ENCODE results near the gene FANCE.
A peak's percentile ranks its signal among the peaks of the same experiment; 100 is the strongest.
"Not testable (repeated sequence)": the region's sequence is repeated elsewhere in the genome, so short reads cannot be mapped to it uniquely, and the experiment has no call there.

Gene FANCE

DNA sequence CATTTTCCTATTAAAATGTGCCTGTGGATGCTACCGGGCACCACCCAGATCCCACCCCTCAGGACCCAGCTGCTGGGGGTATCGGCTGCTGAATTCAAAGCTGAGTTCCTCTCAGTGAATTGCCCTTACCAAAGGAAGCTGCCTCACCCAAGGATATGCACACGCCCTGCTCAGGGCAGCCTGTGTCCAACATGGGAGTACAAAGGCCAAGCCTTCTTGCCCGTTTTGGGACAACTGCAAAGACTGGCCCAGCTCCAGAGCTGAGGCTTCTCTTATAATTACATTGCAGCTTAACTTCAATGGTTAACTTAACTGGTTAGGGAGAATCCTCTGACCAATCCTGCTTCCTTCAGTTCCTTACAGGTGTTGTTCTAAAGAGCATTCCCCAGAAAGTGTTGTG is 19.8 kb upstream of the FANCE start:
- no peak for DNase-seq

- DNase-seq = not testable (repeated sequence)
Measured at GRCh38 chr6:35432702-35433101, 19.4 kb upstream of the FANCE start.

DNA sequence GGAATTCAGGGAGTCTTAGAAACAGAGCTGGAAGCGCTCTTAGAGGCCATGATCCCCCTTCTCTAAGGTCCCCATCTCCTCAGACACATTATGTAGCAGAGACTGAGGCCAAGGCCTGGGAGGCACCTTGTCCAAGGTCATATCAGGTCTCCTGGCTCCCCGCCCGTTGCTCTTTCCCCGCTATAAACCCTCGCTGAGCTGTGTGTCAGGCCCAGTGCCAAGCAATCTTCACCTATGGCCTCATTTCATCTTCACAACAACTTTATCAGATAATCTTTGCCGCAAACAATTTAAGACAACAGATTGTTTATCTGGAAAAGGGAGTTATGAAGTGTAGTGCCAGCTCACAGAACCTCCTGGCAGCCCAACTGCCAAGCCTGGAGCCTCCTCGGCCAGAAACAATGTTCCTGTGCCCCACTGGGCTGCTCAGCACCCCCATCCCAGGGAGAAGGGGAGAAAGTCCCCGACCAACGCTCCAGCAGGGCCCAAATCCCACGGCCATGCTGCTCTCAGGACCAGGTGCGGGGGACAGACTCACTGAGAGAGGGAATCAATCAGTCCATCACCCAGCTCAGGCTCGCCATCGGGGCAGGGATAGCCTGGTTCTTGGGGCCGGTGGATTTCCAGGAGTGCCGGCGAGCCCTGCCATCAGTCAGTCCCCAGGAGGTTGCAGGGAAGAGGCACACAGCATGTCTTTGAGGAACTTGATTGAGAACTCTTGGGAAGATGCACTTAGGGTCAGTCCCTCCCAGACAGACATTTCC is 16.9 kb upstream of the FANCE start:
- no peak for DNase-seq

GRCh38 chr6:35436071-35436857 is 15.9 kb upstream of the FANCE start:
- DNase-seq = no peak

DNA sequence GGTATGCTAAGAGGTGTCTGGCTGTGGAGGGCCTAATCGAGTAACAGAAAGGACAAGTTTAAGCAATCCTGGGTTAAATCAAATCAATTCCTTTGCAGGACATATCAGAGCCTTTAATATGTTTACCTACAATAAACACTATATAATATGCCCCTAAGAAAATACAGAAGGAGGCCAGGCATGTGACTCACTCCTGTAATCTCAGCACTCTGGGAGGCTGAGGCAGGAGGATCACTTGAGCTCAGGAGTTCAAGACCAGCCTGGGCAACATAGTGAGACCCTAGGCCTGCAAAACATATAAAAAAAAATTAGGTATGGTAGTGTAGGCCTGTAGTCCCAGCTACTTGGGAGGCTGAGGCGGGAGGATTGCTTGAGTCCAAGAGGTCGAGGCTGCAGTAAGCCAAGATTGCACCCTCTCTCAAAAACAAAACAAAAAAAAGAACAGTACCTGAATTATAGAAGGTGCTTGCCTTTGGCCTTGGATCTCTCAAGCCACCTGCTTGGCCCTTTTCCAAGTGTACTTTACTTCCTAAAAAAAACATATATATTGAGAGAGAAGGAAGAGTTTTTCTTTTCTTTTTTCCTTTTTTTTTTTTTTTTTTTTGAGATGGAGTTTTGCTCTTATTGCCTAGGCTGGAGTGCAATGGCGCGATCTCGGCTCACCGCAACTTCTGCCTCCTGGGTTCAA is 13.6 kb upstream of the FANCE start:
- DNase-seq = not testable (repeated sequence)

DNA sequence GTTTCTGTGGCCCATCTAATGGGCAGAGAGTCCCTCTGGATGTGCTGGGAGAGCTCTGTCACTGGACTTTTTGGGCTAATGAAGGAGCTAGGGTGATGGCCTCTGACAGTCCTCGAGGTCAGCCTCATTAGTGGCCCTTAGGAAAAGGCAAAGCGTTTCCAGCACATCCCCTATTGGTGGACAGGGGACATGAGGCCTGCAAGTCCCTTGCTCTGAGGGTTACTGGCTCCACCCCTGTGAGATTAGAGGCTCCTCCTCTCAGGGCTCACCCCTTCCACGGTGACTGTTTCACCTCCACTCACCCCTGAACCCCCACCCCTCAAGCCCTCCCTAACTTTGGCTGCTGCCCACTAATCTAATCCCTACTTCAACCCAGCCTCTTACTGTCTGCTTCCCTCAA is 12.8 kb upstream of the FANCE start:
- DNase-seq = no peak

GRCh38 chr6:35441205-35441604 is 10.9 kb upstream of the FANCE start:
- DNase-seq = no peak

- DNase-seq = no peak
Measured at GRCh38 chr6:35441642-35442041, 10.5 kb upstream of the FANCE start.

DNA sequence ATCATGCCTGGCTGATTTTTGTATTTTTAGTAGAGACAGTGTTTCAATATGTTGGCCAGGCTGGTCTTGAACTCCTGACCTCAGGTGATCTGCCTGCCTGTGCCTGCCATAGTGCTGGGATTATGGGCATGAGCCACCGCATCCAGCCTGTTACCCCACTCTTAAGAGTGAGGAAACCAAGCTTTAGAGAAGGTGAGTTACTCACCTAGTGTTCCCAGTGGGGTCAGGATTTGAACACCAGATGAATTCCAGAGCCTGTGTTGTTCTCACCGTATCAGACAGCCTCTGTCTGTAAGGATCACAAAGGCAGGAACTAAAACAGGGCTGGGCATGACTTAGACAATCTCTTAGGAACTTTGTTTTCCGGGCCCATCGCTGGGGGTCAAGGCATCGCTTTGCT is 9.4 kb upstream of the FANCE start:
- no peak for DNase-seq

- DNase-seq = no peak
Measured at GRCh38 chr6:35443341-35444030, 8.7 kb upstream of the FANCE start.

DNA sequence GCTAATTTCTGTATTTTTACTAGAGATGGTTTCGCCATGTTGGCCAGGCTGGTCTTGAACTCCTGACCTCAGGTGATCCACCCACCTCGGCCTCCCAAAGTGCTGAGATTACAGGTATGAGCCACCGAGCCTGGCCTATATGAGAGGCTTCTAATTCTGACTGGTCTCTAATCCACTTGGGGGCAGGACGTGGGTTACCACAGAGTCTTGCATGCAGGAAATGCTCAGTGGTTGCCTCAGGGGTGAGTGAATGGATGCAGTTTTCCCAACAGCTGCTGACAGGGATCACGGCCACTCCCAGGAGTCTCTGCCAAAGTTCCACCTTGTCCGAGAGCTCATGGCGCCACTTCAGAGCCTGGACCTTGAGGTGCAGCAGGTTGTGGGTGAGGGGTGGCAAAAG is 6.4 kb upstream of the FANCE start:
- no peak for DNase-seq

DNA sequence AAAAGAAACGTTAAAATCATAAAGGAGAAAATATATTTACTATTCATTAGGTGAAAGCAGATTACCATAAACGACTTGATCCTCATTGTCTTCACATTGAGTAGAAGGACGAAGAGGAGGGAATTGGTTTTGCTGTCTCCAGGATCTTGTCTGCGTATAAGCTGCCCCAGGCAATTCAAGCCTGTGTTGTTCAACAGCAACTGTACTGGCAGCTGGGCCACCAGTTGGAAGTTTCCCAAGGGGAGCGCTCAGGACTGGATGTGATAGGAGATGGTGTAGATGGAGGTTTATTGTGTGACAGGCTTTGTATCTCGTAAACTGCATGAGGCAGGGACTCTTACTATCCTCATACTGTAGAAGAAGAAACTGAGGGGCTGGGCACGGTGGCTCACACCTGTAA is 3.9 kb upstream of the FANCE start:
- no peak for DNase-seq

- peak in 11 of 58 donors; percentile 7 to 68 (median 22) for DNase-seq
Measured at GRCh38 chr6:35449287-35449881, 2.8 kb upstream of the FANCE start.

DNA sequence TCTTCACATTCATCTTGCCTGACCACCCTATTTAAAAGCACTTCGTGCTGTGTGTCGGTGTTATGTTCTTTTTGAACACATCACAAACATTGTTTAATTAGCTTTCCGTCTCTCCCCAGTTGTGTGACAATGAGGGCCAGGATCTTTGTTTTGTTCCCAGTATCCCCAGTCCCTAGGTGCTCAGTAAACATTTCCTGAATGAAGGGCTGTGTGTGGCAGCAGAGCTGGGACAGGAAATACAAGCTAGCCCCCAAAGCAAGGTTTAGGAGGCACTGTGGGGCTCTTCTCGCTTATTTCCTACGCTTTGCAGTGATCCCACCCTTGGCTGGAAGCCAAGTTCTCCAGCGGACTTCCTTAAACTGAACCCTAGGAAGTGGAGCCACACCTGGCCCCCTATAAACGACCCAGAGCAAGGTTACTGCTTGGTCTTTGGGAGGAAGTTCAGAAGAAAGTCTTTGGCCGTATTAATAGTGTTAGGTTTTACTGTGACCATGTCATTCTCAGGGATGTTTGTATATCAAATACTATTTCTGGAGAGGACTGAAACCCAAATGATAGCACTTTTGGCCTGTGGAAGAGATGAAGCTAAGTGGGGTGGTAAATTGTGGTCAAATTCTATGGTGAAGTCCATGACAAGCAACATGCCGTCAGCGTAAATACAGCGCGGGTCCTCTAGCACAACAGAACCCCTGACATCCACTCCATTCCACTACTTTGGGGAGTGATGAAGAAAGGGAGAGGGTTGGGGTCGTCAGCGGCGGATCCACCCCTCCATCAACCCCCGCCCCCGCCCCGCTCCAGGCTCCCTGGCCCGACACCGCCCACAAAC is 570 bp upstream of the FANCE start:
- no peak for DNase-seq

DNA sequence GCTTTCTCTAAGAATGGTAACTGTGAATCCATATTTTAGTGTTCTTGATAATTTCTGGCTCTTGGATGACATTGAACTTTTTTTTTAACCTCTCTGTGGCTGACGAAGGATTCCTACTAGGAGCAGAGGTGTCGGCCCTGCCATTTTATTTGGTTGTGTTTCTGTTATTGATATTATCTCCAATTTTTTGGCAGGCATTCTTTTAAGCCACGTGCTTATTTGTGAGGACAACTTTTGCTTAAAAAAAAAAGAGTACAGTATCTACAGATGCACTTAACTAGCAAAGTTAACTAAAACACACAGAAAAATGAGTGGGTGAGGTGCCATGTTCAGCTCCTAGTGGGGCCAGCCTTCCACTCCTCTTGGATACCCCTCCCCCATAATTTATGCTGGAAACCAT is 1.1 kb downstream of the FANCE start:
- DNase-seq = no peak

DNA sequence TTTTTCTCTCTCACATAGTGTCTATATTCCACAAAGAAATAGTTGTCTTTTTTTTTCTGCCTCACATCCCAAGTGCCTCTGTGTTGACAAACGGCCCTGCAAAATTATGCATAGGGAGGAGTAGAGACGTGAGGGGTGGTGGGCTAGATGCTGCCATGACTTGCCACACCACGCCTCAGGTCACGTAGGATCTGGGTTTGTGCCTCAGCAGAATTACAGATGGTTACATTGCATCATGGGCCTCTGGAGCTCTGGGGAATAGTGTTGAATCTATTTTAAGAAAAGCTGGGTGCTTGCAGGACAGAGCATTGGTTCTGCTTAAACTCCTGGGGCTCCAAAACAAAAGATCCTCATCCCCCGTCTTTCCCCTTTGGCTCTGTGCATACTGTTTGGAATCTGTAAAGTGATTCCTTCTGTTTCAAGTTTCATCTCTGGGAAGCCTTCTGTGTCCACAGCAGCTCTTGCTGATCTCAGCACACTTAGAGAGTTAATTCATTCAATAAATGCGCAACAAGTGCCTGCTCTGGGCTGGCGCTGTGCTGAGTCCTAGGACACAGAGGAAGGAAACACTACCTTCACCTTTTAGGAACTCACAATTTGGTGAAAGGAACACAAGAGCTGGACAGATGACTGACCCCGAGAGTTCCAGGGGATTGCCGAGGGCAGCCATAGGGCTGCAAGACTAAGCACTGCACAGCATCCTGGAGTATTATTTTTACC is 2.4 kb downstream of the FANCE start:
- DNase-seq = no peak

- no peak for DNase-seq
Measured at GRCh38 chr6:35457907-35458306, 5.8 kb downstream of the FANCE start.

GRCh38 chr6:35461270-35461669 is 9.1 kb downstream of the FANCE start:
- no peak for DNase-seq

GRCh38 chr6:35463292-35463691 is 11.2 kb downstream of the FANCE start:
- no peak for DNase-seq

DNA sequence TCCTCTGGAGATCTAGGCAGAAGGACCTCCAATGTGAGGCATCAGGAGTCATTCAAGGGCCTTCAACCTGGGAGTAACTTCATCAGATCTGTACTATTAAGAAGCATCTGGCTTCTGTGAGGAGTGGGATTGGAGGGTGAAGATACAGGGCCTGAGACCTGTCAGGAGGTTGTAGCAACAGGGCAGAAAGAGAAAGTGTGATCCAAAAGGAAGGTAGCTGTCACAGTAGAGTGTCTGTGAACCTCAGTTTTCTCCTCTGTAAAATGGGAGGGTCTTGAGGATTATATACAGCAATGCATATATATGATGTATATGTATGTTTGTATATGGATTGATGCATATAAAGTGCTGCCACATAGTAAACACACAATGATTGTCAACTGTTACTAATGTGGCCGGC is 13.5 kb downstream of the FANCE start:
- no peak for DNase-seq
